HuH-7.5 (cell line): Measurements from ENCODE around the gene TNPO3.
A peak's percentile ranks its signal among the peaks of the same experiment; 100 is the strongest.

Experiments
- DNase-seq: peaks from one replicate; pipeline ENCODE4 v3.0.0; 2011; ENCODE audit warnings: low spot score

TNPO3 gene

GRCh38 chr7:128906766-128907559 is 147.9 kb downstream of the TNPO3 start:
- DNase-seq = no peak

- no peak for DNase-seq
Measured at GRCh38 chr7:128906001-128906765, 148.7 kb downstream of the TNPO3 start.

- DNase-seq = peak; percentile 68
Measured at GRCh38 chr7:128904381-128905197, 150.3 kb downstream of the TNPO3 start.
